NCI-H69 (cell line): Measurements from ENCODE around the gene PTPRM.

Experiments used
- DNase-seq: peaks from one replicate; lab custom pipeline; 2025; lab: John Stamatoyannopoulos, UW

The PTPRM gene

DNA sequence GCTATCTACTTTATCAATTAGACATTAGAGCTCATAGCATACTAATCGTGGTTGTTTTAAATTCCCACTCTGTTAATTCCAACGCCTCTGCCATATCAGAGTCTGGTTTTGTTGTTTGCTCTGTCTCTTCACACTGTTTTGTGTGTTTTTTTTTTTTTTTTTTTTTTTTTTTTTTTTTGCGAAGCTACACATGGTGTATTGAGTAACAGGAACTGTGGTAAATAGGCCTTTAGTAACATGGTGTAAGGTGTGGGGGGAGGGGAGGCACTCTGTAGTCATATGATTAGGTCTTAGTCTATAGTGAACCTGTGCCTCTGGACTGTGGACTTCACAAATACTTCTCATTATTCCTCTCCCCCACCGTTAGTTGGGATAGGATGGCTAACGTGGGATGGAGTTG is 671.4 kb downstream of the PTPRM start:
- DNase-seq: no peak

DNA sequence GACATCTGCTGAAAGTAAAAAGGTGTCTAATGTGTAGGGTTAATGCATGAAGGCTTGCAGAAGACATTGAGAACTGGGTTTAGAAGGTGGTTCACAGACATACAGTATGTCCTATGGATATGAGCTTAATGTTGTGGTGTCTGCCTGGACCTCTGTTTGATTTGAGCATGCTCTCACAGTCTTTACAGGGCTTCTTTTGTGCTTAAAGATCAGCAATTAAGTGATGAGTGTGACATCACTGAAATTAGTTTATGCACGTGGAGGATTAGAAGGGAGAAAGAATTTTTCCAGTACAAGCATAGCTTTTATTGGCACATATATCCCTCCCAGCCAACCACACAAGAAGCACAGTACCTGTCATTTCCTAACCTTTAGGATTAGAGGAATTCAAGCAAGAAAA is 674.6 kb downstream of the PTPRM start:
- DNase-seq: peak; percentile 33

DNA sequence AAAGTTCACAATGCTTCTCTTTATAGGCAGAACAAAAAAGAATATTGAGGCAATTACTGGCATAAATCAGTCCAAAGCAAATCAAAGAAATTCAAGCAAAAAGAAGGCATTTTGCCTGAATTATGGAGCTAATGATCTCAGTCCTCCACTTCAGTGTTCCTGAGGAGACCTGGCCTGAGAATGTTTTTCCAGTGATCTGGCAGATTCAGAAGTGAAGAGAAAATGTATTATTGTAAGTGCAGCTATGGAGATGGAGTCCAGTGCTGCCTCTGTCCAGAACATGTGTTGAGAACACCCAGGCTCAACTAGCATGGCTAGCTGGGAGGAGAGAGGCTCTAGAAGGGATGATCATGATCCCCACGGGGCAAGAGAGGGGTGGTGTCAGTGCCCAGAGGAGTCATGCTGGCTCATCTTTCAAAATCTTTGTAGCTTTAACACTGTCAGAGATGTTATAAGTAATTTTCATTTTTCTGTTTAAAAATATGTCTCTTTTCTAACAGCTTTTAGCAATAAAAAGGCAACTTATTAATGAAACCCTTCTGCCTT is 675.1 kb downstream of the PTPRM start:
- no peak for DNase-seq

DNA sequence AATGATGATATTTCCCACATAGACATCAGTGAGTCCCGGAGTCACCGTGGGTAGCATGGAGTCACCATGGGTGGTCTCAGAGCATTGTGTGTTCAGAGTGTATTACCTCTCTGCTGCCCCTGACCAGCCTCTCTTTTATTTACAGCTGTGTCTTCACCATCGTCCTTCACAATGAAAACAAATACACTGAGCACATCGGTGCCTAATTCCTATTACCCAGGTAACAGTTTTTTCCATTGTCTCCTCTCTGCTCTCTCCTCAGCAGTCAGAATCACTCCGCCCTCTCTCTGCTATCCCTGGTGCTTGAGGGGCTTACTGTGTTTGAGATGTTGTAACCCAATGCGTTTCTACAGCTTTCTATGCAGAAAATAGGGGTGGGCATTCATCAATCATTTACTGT is 680.6 kb downstream of the PTPRM start:
- peak; percentile 28 for DNase-seq

DNA sequence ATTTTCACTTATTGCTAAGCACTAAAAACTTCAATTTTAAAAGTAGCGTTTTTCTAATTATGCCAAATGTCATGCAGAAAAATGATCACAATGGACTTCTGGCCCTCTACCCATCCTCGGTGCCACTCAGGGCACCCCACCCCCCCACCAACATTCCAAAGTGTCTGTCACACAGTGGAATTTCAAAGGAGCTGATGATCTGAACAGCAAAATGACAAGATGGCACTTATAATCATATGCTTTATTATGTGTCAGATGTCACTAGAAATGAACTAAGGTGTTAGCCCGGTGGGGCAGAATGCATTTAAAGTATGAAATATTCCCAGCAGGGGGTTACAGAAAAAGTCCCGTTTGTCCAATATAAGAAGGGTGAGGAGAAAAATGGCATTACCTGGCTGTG is 681.5 kb downstream of the PTPRM start:
- DNase-seq: no peak

DNA sequence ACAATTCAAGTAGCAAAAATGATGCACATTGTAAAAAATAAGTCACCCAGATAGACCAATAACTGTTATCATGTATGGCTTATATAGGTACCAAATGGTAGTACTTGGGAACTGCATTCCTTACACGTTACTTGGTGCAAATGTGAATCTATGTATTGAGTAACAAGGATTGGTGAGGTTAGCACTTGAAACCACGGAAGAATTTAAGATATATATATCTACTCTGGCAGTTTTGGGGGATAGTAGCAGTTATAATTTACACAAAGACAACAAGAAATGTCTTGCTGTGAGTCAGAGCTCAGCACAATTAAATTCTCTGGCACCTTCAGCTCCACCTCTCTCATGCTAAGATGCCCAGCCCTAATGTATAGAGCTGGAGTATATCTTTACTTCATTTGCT is 682.7 kb downstream of the PTPRM start:
- DNase-seq: no peak

DNA sequence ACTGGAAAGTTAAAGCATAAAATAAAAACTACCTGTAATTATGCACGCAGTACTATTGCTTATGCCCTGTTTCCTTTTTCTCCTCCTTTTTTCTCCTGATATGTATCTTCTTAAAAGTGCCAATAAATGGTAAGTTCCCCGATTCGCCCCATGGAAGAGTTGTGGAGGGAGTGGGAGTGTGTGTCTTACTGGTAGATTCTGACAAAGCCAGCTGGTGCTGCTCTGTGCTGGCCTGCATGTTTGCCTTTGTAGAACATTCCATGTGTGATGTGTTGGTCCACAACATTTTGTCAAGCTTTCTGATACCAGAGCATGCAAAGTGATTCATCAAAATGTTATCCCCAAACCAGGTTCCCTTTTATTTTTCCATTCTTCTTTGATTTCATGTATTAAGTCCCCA is 685.3 kb downstream of the PTPRM start:
- DNase-seq: no peak

DNA sequence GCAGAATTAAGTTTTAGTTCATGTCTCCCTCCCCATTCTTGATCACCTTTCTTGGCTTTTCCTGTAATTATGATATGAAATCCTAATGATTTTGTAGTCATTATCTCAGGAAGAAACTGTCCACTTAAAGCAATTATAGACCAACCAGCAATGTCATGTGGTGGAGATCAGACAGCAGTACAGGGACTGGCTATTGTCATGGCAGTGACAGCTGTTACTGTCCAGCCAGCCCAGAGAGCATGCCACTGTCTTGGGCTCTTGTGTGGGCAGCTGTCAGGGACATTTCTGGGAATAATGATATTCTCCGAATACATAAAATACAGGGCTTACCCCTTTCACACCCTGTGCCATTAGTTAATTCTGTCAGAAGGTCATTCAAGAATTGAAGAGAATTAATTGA is 686.8 kb downstream of the PTPRM start:
- DNase-seq: peak; percentile 54

DNA sequence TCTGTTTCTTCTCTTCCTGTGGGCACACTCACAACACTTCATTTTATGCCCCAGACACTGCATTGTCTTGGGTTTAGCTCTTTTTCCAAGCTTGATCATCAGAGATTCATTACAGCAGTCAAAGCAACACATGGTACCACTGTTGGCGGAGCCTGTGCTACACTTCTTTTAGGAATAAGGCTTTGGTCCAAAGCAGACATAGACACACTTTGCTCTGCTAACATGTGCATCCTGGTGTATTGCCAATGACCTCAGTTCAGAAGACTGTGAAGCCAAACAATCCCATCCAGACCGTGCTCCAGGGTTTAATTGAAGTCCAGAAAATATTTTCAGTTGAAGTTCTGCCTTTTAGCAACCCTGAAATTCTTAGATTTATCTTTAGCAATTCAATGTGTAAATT is 687.5 kb downstream of the PTPRM start:
- no peak for DNase-seq

DNA sequence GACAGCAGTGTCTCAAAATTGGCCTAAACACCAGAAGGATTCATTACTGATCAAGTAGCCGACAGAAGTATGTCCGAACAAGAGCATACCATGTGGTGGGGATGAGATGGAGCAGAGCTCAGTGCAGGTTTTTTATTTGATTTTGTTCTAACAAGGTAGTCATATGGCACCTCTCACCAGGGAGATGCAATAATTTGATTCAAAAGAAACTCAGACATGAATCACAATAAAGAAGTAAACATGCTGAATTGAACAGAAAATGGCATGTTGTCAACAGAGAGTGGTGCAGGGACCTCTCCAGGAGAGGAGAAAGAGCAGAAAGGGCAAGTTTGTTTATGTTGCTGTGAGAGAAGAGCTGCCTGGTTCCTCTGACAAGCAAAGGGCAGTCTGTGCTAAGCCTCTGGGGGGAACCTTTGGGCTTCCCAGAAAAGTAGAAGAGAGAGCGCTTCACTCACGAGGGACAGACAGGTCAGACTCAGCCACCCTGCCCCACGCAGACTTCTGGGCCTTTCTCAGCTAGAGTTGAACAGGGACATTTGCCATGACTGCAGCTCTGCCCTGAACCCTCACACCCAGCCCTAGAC is 690.8 kb downstream of the PTPRM start:
- peak; percentile 69 for DNase-seq

DNA sequence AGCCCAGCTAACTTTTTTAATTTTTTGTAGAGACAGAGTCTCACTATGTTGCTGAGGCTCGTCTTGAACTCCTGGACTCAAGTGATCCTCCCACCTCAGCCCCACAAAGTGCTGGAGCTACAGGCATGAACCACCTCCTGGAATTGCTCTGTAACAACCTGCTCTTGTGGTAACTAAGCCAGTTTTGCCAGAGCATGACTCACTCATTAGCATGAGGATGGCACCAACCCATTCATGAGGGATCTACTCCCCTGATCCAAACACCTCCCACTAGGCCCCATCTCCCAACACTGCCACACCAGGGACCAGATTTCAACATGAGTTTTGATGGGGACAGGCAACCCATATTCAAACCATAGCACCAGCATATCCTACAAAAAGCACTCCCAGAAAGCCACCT is 693.2 kb downstream of the PTPRM start:
- peak; percentile 62 for DNase-seq

DNA sequence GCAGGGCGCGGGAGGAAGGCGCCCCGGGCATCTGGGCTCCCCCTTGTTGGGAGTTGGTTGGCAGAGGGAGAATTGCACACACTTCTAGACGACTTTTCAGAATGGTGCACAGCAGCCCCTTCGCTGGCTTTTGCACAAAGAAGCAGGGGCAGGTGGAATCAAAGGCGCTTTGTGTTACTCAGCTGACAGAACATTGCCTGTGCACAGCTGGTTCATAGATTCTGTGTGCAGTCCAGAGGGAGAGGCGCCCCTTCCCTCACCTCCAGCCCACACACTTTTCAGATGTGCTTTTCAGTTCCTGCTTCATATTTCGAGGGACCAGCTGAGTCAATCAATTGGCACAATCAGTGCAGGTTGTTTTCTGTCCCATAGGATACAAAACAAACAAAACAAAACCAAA is 693.7 kb downstream of the PTPRM start:
- peak; percentile 81 for DNase-seq

DNA sequence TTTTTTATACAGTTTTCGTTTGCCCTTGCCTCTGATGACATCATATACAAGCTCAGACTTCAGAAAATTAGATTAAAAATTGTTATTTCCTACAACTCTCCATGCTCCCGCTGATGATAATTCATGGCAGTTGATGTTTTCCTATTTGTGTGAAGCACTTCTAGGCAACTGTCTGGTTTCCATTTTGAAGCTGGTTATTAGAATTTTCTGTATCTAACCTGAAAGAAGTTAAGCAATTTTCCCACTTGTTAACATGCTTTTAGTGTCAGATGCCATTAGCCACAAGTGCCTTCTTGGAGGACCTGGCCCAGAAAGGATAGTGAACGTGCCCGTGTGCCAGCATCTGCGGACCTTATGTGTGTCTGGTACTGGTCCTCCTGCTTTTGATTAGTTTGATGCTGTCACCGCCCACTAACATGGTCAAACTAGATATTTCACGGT is 694.6 kb downstream of the PTPRM start:
- no peak for DNase-seq

DNA sequence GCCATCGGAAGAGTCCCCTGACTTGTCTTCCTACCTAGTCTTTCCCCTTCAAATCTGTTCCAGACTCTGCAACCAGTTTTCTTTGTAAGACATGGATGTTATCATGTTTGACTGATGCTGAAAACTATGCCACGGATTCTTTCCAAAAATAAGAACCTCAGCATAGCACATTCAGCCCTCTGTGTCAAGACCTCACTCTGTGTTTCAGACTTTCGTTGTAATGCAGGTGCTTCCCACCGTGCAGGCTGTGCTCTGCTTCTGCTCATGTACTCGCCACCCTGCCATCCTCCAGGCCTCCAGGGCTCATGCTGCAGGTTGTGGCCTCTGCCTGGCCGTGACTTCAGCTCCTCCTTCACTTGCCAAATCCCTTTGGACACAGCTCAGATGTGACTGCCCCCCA is 695.1 kb downstream of the PTPRM start:
- DNase-seq: no peak

DNA sequence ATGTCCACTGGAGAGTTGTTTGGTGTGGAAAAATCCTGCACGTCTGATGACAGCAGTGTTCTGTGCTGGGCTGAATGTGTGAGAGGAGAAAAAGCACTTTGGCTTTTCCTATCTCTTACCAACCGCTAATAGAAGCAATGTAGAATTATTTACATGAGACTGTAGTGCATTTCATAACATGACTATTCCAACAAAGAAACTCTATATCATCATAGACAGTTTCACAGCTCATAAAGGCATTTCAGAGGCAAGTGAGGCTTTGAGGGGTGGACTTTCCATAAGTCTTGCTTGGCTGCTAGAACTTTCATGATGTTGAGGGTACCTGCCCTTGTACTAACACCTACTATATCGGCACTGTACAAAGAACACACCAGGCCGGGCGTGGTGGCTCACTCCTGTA is 697.0 kb downstream of the PTPRM start:
- DNase-seq: no peak

DNA sequence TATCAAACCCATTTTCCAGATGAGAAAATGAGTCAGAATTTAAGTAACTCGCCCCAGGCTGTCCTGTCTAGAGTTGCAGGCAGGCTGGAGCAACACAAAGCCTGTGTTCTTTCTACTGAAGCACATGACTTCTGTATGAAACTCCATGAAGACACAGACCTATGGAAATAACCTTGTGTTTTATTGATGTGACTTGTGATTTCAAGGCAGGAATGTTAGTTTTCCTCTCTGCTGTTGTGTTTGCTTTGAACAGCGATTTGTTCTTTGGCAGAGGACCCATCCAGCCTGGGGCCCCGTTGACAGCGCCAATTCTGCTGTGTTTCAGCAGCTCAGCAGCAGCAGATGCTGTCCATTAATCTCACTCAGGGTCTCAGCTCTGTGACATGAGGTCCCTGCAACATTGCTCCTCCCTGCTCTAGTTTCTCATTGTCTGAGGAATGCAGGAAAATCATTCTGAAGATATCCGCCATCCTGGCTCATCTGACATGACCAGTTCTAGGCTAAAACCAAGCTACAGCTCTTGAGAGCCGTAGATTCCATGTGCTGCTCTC is 697.8 kb downstream of the PTPRM start:
- peak; percentile 78 for DNase-seq

DNA sequence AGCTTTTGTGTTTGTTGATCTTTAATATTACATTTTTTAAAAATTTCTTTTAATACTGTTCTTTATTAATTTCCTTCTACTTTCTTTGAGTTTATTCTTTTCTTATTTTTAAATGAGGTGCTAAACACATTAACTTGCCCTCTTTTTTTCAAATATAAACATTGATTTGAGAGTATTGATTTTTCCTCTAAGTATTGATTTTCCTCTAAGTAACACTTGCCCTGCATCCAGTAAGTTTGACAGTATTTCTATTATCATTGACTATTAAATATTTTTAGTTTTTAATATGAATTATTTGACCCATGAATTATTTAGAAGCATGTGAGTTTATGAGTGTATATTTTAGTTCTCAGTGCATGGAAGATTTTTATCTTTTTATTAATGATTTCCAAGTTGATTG is 705.1 kb downstream of the PTPRM start:
- no peak for DNase-seq

DNA sequence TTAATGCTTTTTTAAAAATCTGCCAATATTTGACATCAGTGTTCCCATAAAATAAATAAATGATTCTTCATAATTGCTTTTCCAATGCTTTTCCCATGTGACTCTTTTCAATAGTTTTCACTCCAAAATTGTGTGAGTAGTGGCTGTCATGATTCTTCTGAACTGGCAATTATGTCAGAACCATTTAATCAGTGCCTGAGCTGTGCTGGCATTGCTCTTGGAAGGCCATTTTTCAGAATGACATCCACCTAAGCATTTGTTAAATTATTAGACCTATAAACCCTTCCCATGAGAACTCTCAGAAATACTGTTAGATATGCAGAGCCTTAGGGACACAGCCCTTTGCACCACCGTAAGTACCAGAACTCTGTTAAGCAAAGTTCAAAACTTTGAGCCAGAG is 707.3 kb downstream of the PTPRM start:
- no peak for DNase-seq

DNA sequence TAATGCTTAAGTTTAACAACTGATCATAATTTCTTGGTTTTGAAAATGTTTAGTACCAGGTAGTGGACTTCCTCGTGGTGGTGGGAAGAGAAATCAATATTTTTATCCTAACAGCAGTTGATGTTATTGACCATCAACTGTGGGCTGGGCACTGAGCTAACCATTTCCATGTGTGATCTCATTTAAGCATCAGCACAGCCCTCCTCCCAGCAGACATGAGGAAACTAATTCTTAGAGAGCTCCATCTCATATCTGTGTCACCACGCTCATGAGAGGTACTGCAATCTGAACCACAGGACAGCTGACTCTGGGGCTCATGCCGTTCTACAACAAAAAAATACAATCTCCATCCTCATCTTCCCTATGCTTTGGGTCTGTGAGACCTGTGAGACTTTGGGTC is 709.3 kb downstream of the PTPRM start:
- no peak for DNase-seq

DNA sequence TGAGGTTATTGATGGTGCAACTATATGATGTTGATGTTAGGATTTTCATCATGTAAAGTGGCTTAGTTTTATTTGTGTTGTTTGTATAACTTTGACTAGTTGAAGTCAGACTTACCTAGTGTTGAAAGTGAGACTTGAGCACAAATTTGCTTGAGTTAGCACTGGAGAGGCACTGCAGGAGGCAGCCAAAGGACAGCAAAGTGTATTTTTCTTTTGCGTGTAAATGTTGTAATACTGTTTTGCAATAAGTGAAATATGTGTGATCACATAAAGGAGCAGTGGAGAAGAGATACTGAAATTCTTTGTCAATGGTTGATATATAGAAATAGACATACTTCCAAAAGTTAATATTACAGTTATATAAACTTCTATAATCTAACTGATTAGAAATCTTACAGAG is 710.2 kb downstream of the PTPRM start:
- DNase-seq: no peak

DNA sequence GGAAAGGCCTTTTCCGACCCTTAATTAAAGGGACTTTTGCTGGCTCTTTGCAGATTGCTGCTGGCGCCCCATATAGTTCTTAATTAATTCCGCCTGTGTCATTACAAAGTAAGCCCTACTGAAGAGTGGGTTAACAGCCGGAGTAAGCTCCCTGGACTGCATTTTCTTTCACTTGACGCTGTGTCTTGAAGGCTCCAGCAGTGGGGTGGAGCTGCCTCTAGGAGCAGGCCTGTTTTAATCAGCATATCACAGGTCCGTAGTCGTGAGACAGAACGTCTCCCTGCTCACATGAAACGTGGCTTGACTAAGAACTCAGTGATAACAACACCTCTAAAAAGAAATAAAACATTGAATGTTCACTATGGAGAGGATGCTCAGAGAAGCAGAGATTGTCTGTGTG is 712.2 kb downstream of the PTPRM start:
- DNase-seq: no peak

DNA sequence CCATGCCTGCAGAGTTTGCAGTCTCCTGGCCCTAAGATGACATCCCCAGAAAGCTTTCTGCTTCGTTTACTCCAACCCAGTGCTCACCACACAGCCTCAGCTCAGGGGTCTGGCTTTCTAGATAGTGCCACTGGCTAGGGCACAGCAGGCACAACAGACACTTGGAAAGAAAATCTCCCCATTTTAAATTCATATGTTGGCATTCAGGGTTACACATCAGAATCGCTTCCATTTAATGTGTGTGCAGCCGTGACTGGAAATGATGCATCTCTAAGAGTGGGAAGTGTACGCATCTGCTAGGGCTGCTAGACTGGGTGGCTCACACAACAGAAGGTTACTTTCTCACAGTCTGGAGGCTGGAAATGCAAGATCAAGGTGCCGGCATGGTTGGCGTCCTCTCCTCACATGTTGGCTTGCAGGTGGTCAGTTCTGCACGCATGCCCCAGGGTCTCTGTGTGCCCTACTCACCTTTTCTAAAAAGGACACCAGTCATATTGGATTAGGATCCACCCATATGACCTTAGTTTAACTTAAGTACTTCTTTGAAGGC is 712.7 kb downstream of the PTPRM start:
- no peak for DNase-seq

DNA sequence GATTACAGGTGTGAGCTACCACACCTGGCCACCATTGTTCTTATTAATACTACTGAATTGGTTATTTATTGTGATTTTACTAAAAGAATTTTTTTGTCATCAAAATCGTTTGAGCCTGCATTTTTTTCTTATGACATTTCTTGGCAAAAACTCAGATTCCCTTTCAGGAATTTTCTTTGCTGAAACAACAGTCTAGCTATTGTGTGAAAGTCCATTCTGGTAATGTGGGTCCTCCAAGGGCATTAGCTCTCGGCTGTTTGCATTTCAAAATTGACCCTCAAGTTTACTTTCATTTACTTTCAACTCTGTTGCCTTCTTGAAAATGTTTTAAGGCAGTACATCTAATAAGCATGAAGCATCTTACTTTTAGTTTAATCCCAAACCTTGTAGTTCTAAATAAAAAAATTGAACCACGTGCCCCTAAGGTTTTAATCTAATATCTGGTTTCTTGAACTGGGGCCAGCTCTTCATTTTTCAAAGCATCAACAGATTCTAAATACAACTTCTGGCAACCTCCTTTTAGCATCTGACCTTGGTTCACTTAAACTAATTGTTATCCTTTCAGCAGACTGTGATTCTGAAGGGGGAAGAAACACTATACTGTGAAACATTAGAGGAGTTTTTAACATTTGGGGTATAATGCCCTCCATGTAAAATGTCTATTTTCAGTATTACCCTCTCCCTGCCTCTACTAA is 716.9 kb downstream of the PTPRM start:
- DNase-seq: peak; percentile 25
